ENCODE measurements around the gene IFIT3.
A peak's percentile ranks its signal among the peaks of the same experiment; 100 is the strongest.

IFIT3 gene

DNA sequence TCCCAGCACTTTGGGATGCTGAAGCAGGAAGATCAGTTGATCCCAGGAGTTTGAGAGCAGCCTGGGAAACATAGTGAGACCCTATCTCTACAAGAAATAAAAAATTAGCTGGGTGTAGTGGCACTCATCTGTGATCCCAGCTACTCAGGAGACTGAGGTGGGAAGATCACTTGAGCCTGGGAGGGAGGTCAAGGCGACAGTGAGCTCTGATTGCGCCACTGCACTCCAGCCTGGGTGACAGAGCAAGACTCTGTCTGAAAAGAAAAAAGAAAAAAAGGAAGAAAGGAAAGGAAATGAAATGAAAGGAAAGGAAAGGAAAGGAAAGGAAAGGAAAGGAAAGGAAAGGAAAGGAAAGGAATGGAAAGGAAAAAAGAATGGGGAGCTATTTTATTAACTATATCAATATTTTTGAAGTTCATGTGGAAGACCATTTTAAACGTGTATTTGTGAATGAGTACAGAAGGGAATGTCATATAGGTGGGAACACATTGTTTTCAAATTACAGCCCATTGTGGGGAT, 33.0 kb upstream of the IFIT3 start:
- H3K4me3 ChIP-seq: no peak overlapping the region
- no peak for TF ChIP-seq Cebpa-rat (IDR thresholded peaks at IDR 0.05)
- no peak overlapping the region for H3K9ac ChIP-seq
- H3K9me3 ChIP-seq: peaks cover 13% of the 10 kb centered on the region
- H3K27ac ChIP-seq: no peak overlapping the region
- no peaks in the 10 kb centered on the region for H4K20me1 ChIP-seq
- H3K27me3 ChIP-seq: no peaks in the 10 kb centered on the region
- H3K4me1 ChIP-seq: peaks cover 12% of the 10 kb centered on the region; the same call in 1 of the 2 replicates
- no peaks in the 10 kb centered on the region for H3K36me3 ChIP-seq
- no peak overlapping the region for H3K4me2 ChIP-seq

- Histone ChIP-seq H3K27me3 (no peaks in the 10 kb centered on the region), H4K20me1 (no peaks in the 10 kb centered on the region), H3K27ac (no peak overlapping the region), H3K4me1 (peaks cover 12% of the 10 kb centered on the region; the same call in 1 of the 2 replicates), H3K4me3 (no peak overlapping the region), H3K9ac (no peak overlapping the region), H3K4me2 (peak overlapping the region; percentile 4; the same call in 1 of the 2 replicates), H3K36me3 (no peaks in the 10 kb centered on the region), H3K9me3 (peaks cover 13% of the 10 kb centered on the region)
- no peak for TF ChIP-seq Cebpa-rat (IDR thresholded peaks at IDR 0.05)
Measured at GRCh38 chr10:89295597-89295996, 32.2 kb upstream of the IFIT3 start.

GRCh38 chr10:89296220-89296648, 31.6 kb upstream of the IFIT3 start:
- Histone ChIP-seq H3K27ac (no peak overlapping the region), H3K4me1 (peaks cover 19% of the 10 kb centered on the region), H3K4me2 (peak overlapping the region; percentile 4; the same call in 1 of the 2 replicates), H4K20me1 (no peaks in the 10 kb centered on the region), H3K9me3 (peaks cover 13% of the 10 kb centered on the region), H3K9ac (no peak overlapping the region), H3K4me3 (no peak overlapping the region), H3K27me3 (no peaks in the 10 kb centered on the region), H3K36me3 (no peaks in the 10 kb centered on the region)
- TF ChIP-seq Cebpa-rat (IDR thresholded peaks at IDR 0.05): peak; percentile 68; the same call in 1 of the 2 replicates

- H3K9me3 ChIP-seq: peaks cover 13% of the 10 kb centered on the region
- no peaks in the 10 kb centered on the region for H3K36me3 ChIP-seq
- no peak overlapping the region for H3K4me3 ChIP-seq
- no peaks in the 10 kb centered on the region for H3K27me3 ChIP-seq
- no peak overlapping the region for H3K27ac ChIP-seq
- H4K20me1 ChIP-seq: no peaks in the 10 kb centered on the region
- no peak overlapping the region for H3K4me2 ChIP-seq
- TF ChIP-seq Cebpa-rat (IDR thresholded peaks at IDR 0.05): no peak
- peaks cover 22% of the 10 kb centered on the region for H3K4me1 ChIP-seq
- no peak overlapping the region for H3K9ac ChIP-seq
Measured at GRCh38 chr10:89297356-89297755, 30.4 kb upstream of the IFIT3 start.

- Histone ChIP-seq H3K4me2 (no peak overlapping the region), H3K36me3 (no peaks in the 10 kb centered on the region), H3K9me3 (peaks cover 13% of the 10 kb centered on the region), H4K20me1 (no peaks in the 10 kb centered on the region), H3K4me3 (no peak overlapping the region), H3K27me3 (no peaks in the 10 kb centered on the region), H3K4me1 (peaks cover 26% of the 10 kb centered on the region), H3K27ac (no peak overlapping the region), H3K9ac (no peak overlapping the region)
- no peak for TF ChIP-seq Cebpa-rat (IDR thresholded peaks at IDR 0.05)
Measured at GRCh38 chr10:89297791-89298190, 30.0 kb upstream of the IFIT3 start.

- H3K4me1 ChIP-seq: peaks cover 39% of the 10 kb centered on the region
- no peak for TF ChIP-seq Cebpa-rat (IDR thresholded peaks at IDR 0.05)
- no peak overlapping the region for H3K4me2 ChIP-seq
- no peak overlapping the region for H3K27ac ChIP-seq
- H3K4me3 ChIP-seq: no peak overlapping the region
- H4K20me1 ChIP-seq: no peaks in the 10 kb centered on the region
- no peaks in the 10 kb centered on the region for H3K27me3 ChIP-seq
- H3K9ac ChIP-seq: no peak overlapping the region
- no peaks in the 10 kb centered on the region for H3K36me3 ChIP-seq
- H3K9me3 ChIP-seq: peaks cover 13% of the 10 kb centered on the region
Measured at GRCh38 chr10:89299031-89299430, 28.8 kb upstream of the IFIT3 start.

DNA sequence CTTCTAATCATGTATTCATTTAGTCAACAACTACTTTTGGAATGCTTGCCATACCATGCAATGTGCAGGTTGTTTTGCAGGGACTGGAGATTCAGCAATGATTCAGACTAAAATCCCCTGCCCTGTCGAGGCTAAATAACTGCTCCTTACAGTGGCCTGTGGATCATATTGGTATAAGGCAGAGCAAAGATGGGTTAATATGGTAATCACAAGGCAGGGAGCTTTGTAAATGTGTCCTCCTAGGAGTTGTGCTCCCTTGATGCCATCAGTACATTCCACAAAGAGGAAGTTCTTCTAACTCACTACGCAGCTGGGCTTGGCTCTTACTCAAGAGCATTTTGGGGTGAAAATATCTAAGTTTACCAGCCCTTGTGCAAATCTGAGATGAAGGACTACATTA, 26.6 kb upstream of the IFIT3 start:
- TF ChIP-seq Cebpa-rat (IDR thresholded peaks at IDR 0.05): no peak
- Histone ChIP-seq H3K9ac (peak overlapping the region; percentile 70), H3K9me3 (peaks cover 13% of the 10 kb centered on the region), H3K4me2 (peak overlapping the region; percentile 80), H3K27me3 (no peaks in the 10 kb centered on the region), H4K20me1 (no peaks in the 10 kb centered on the region), H3K36me3 (peaks cover 6% of the 10 kb centered on the region), H3K27ac (peak overlapping the region; percentile 66), H3K4me1 (peaks cover 30% of the 10 kb centered on the region), H3K4me3 (peak overlapping the region; percentile 66)

- peaks cover 35% of the 10 kb centered on the region for H3K4me1 ChIP-seq
- H3K9me3 ChIP-seq: peaks cover 13% of the 10 kb centered on the region
- peak within 1 kb of the TSS; percentile 80 for H3K4me2 ChIP-seq
- no peaks in the 10 kb centered on the region for H4K20me1 ChIP-seq
- peak within 1 kb of the TSS; percentile 66 for H3K4me3 ChIP-seq
- H3K27ac ChIP-seq: peak within 1 kb of the TSS; percentile 66
- H3K36me3 ChIP-seq: peaks cover 11% of the 10 kb centered on the region
- peak within 1 kb of the TSS; percentile 70 for H3K9ac ChIP-seq
- TF ChIP-seq Cebpa-rat (IDR thresholded peaks at IDR 0.05): no peak
- no peaks in the 10 kb centered on the region for H3K27me3 ChIP-seq
Measured at GRCh38 chr10:89301721-89302445, 25.9 kb upstream of the IFIT3 start, which contains the start of gene IFIT2. Gene IFIT2 (plus strand): TSS chr10:89302046. CDS start chr10:89302124, 78 bp downstream.

GRCh38 chr10:89302625-89303024, 25.2 kb upstream of the IFIT3 start:
- Histone ChIP-seq H3K4me2 (peak overlapping the region; percentile 80), H4K20me1 (no peaks in the 10 kb centered on the region), H3K9ac (peak overlapping the region; percentile 70), H3K36me3 (peaks cover 11% of the 10 kb centered on the region), H3K4me3 (peak overlapping the region; percentile 66), H3K27ac (peak overlapping the region; percentile 66), H3K27me3 (no peaks in the 10 kb centered on the region), H3K9me3 (peaks cover 13% of the 10 kb centered on the region), H3K4me1 (peaks cover 37% of the 10 kb centered on the region)
- TF ChIP-seq Cebpa-rat (IDR thresholded peaks at IDR 0.05): no peak

DNA sequence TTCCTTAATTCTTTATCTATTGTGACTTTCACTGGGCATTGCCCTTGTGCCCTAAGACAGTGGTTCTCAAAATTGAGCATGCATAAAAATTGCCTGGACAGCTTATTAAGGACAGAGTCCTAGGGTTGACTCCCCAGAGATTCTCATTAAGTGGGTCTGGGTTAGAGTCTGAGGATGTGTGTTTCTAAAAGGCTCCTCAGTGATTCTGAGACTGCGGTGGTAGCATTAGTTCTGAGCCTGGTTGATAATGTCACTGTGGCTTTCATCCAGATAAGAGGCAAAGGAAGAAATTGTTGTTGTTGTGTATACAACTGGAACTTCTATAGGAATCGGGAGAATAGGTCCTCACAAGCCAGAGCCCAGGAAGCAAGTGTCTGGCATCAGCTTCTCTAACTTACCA, 24.6 kb upstream of the IFIT3 start:
- Histone ChIP-seq H3K9ac (no peak overlapping the region), H3K27ac (no peak overlapping the region), H3K4me3 (no peak overlapping the region; the same call in 1 of the 2 replicates), H4K20me1 (no peaks in the 10 kb centered on the region), H3K36me3 (peaks cover 11% of the 10 kb centered on the region), H3K4me1 (peaks cover 37% of the 10 kb centered on the region), H3K9me3 (peaks cover 11% of the 10 kb centered on the region), H3K27me3 (no peaks in the 10 kb centered on the region), H3K4me2 (peak overlapping the region; percentile 80)
- no peak for TF ChIP-seq Cebpa-rat (IDR thresholded peaks at IDR 0.05)
